Stimulated activated naive B cell treated with anti-CD40 and anti-IgM and Interleukin-4, amounts not matched to agents 10 μg/mL and 1 μg/mL and 100 μg/mL, for 72 hours (primary cell): ENCODE data around the gene OR10P1.
"Not testable (repeated sequence)": the region's sequence is repeated elsewhere in the genome, so short reads cannot be mapped to it uniquely, and the experiment has no call there.

ENCODE experiments used
- ATAC-seq, 2 donors: fragments of 150-1000 bp; cut with Tn5 transposase; replicated peaks; 2 replicates each; pipeline ENCODE4 v1.10.0; 2021; ENCODE audit warnings: moderate library complexity in 1 of 2
- DNase-seq: peaks from one replicate; pipeline ENCODE4 v3.0.0; 2021
- H3K27ac Mint-ChIP-seq: one replicate; pipeline ENCODE4 v1.8.0; 2022; ENCODE audit warnings: mild to moderate bottlenecking, mixed read lengths
- H3K27me3 Mint-ChIP-seq, 2 donors: one replicate each; pipeline ENCODE4 v1.8.0; 2022; ENCODE audit warnings: mixed read lengths in 2 of 2
- H3K36me3 Mint-ChIP-seq, 2 donors: one replicate each; pipeline ENCODE4 v1.8.0; 2022; ENCODE audit warnings: mixed read lengths in 2 of 2, mild to moderate bottlenecking in 1 of 2
- H3K4me1 Mint-ChIP-seq, 2 donors: one replicate each; pipeline ENCODE4 v1.8.0; 2022; ENCODE audit warnings: mixed read lengths in 2 of 2, mild to moderate bottlenecking in 1 of 2
- H3K4me3 Mint-ChIP-seq, 2 donors: one replicate each; pipeline ENCODE4 v1.8.0; 2022; ENCODE audit warnings: mild to moderate bottlenecking in 2 of 2, mixed read lengths in 2 of 2, moderate library complexity in 1 of 2
- H3K9me3 Mint-ChIP-seq, 2 donors: one replicate each; pipeline ENCODE4 v1.8.0; 2022; ENCODE audit warnings: mixed read lengths in 2 of 2, mild to moderate bottlenecking in 1 of 2

The OR10P1 gene

DNA sequence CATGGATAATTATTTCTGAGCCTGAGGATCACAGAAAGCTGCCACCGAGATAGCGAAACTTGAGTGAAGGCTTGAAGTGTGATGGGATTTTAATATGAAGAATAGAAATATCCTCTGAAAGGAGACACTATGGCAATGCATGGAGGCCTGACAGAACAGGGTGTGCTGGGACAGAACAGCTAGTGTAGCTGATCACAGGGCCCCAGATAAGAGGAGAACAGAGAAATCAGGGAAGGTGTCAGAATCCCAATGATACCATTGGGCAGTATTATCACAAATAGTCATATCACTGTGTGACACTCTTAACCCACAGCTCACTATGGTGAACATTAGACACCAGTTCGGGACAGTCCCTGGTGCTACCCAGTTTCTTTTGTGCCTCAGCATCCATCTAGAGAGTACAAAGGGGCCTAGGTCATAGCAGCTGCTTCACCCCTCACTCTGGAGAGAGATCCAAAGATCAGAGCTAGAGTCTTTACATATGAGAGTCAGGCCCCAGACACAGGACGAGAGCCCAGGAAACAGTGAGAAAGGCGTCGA lies 506 bp upstream of the OR10P1 start:
- peaks cover 24 to 33% of the 10 kb centered on the region in 2 donors for H3K27me3 Mint-ChIP-seq
- ATAC-seq (peak in 1 of 2 donors; percentile 51), DNase-seq (no peak)
- H3K9me3 Mint-ChIP-seq, result no peaks in the 10 kb centered on the region
- no peak overlapping the region for H3K27ac Mint-ChIP-seq
- no peaks in the 10 kb centered on the region for H3K36me3 Mint-ChIP-seq
- H3K4me1 Mint-ChIP-seq, result peaks cover 3 to 4% of the 10 kb centered on the region in 2 donors
- H3K4me3 Mint-ChIP-seq, result no peak overlapping the region

DNA sequence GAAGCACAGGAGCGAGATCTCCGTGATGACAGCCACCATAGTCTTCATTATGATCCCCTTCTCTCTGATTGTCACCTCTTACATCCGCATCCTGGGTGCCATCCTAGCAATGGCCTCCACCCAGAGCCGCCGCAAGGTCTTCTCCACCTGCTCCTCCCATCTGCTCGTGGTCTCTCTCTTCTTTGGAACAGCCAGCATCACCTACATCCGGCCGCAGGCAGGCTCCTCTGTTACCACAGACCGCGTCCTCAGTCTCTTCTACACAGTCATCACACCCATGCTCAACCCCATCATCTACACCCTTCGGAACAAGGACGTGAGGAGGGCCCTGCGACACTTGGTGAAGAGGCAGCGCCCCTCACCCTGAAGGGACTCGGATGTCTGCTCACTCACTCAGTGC lies 775 bp downstream of the OR10P1 start:
- Mint-ChIP-seq H3K4me3 (no peak overlapping the region), H3K4me1 (peaks cover 15 to 17% of the 10 kb centered on the region in 2 donors), H3K36me3 (no peaks in the 10 kb centered on the region), H3K27me3 (peaks cover 21 to 26% of the 10 kb centered on the region in 2 donors), H3K27ac (no peak overlapping the region), H3K9me3 (no peaks in the 10 kb centered on the region)
- ATAC-seq (no peak), DNase-seq (no peak)

DNA sequence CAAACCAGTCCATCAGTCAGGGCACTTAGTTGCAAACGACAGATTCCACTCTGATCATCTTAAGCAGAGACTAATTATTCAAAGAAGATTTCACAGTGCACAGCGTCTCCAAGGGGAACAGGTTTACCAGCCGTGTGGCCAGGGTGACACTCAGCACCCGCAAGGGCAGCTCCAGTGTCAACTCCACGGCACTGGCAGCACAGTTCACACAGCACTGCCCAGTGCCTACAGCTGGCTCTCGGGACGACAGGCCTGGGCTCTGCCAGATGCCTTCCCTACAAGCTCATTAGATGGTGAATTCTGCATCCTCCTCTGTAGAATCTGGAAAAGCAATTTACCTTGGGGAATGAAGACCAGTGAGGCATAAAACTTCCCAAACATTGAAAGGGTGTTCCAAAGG lies 4.9 kb downstream of the OR10P1 start:
- no peak for ATAC-seq

DNA sequence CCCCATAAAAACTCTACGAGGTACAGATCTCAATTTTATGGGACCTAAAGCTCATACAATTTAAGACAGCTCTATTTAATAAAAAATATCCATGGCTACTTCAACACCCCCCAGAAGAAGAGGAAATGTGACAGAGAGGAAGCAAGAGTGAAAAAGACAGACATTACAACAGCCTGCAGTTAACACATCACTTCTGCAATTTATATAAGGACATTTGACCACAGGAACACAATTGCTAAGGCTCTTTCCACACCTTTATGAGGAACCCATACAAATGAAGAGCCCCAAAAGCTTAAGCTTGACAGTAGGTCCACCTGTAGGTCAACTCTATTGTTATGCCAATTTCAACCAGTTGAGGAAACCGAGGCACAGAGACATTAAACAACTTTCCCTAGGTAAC lies 5.6 kb downstream of the OR10P1 start:
- DNase-seq (no peak), ATAC-seq (peak; percentile 68 to 71)
- Mint-ChIP-seq H3K27me3 (peaks cover 5% of the 10 kb centered on the region in 2 donors), H3K9me3 (peaks cover 0 to 5% of the 10 kb centered on the region in 2 donors), H3K27ac (no peak overlapping the region), H3K4me3 (peak overlapping the region in 1 of 2 donors; percentile 37), H3K4me1 (peaks cover 36 to 42% of the 10 kb centered on the region in 2 donors), H3K36me3 (no peaks in the 10 kb centered on the region)

More for the DNA sequence above, 4.9 kb downstream of the OR10P1 start:
- Mint-ChIP-seq H3K27ac (peak overlapping the region; percentile 25), H3K27me3 (peaks cover 11% of the 10 kb centered on the region in 2 donors), H3K4me1 (peaks cover 33 to 36% of the 10 kb centered on the region in 2 donors), H3K4me3 (no peak overlapping the region), H3K36me3 (no peaks in the 10 kb centered on the region), H3K9me3 (peaks cover 0 to 2% of the 10 kb centered on the region in 2 donors)
- DNase-seq, result no peak

DNA sequence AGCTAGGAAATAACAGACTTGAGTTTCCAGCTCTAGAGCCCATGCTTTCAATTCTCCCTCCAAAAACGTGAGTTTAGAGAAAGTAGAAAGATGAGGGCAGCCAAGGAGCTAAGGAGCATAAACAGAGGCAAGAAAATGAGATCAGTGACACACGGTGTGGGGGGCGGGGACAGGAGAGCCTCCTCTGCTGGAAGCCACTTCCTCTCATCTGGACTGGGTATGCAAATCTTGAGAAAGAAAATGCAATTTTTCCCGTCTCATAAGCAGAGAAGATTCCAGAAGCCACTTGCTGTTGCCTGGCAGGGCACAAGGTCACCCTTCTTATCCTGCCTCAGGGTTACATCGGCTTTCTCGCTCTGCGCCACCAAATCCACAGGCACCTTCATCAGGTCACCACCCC lies 6.0 kb downstream of the OR10P1 start:
- Mint-ChIP-seq H3K9me3 (peaks cover 0 to 5% of the 10 kb centered on the region in 2 donors), H3K27ac (no peak overlapping the region), H3K4me1 (peaks cover 36 to 42% of the 10 kb centered on the region in 2 donors), H3K36me3 (no peaks in the 10 kb centered on the region), H3K4me3 (peak overlapping the region in 1 of 2 donors; percentile 37), H3K27me3 (peaks cover 1% of the 10 kb centered on the region in 2 donors)
- ATAC-seq, result peak; percentile 38 to 40
- DNase-seq, result no peak

DNA sequence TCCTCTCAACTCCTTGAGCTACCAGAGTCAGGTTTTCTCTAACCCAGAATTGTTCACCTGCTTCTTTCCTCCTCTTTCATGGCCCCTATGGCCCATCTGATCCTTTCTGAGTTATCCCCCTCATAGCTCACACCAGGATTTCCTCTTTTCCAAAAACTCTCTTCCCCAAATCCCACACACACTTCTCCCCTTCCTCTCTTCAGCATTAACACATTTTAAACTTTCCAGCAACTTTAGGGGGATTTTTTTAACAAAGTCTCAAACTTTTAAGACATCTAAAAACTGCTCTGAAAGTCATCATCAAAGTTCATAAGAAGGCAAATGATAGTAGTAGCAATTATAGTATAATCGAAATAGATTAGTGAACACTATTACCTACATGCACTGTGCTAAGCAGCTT lies 7.9 kb downstream of the OR10P1 start:
- no peak overlapping the region for H3K27ac Mint-ChIP-seq
- ATAC-seq, result no peak

DNA sequence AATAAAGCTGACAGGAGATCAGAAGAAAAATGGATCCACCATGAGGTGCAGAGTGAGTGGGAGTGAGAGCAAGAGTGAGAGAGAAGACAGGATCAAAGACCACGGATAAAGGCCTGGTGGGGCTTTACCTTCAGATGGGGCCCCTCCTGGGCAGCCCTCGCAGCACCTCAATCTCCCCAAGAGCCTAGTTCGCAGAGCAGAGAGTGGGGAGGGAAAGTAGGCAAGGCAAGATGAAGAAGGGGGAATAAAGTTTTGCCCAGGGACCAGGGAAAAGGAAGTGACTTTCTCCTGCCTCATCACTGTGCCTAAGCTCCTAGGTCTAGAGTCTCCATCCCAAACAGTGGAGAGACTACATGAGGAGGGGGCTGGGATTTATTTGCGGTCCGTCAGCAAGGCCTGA lies 10.3 kb downstream of the OR10P1 start:
- no peak overlapping the region for H3K27ac Mint-ChIP-seq
- H3K27me3 Mint-ChIP-seq, result no peaks in the 10 kb centered on the region
- DNase-seq (no peak), ATAC-seq (no peak)
- H3K4me1 Mint-ChIP-seq, result peaks cover 31 to 47% of the 10 kb centered on the region in 2 donors
- peaks cover 12 to 13% of the 10 kb centered on the region in 2 donors for H3K9me3 Mint-ChIP-seq
- peaks cover 8 to 20% of the 10 kb centered on the region in 2 donors for H3K36me3 Mint-ChIP-seq
- H3K4me3 Mint-ChIP-seq, result peak overlapping the region in 1 of 2 donors; percentile 10

More for the DNA sequence above, 7.9 kb downstream of the OR10P1 start:
- H3K27me3 Mint-ChIP-seq, result no peaks in the 10 kb centered on the region
- H3K4me1 Mint-ChIP-seq, result peaks cover 36 to 42% of the 10 kb centered on the region in 2 donors
- peaks cover 0 to 5% of the 10 kb centered on the region in 2 donors for H3K36me3 Mint-ChIP-seq
- peaks cover 2 to 5% of the 10 kb centered on the region in 2 donors for H3K9me3 Mint-ChIP-seq
- no peak overlapping the region for H3K4me3 Mint-ChIP-seq
- no peak for DNase-seq

DNA sequence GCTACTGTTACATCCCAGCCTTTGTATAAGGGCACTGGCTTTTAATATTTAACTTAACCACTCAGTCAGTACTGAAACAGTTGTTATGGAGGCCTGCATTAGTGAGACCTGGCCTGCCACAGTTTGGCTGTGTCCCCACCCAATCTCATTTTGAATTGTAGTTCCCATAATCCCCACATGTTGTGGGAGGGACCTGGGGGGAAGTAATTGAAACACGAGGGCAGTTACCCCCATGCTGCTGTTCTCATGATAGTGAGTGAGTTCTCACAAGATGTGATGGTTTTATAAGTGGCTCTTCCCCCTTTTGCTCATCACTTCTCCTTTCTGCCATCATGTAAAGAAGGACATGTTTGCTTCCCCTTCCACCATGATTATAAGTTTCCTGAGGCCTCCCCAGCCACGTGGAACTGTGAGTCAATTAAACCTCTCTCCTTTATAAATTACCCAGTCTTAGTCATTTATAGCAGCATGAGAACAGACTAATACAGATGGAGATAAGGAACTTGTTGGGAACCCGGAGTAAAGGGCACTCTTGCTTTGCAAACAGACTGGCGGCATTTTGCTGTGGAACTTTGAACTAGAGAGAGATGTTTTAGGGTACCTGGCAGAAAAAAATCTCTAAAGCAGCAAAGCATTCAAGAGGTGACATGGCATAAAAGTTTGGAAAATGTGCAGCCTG lies 14.1 kb downstream of the OR10P1 start:
- Mint-ChIP-seq H3K4me3 (peak overlapping the region in 1 of 2 donors; percentile 26), H3K9me3 (peaks cover 12 to 13% of the 10 kb centered on the region in 2 donors), H3K27ac (peak overlapping the region; percentile 93), H3K36me3 (peaks cover 8 to 20% of the 10 kb centered on the region in 2 donors), H3K4me1 (peaks cover 21 to 42% of the 10 kb centered on the region in 2 donors)
- peak; percentile 28 to 41 for ATAC-seq
- DNase-seq, result peak; percentile 25
- H3K27me3 Mint-ChIP-seq, result not testable (repeated sequence)

DNA sequence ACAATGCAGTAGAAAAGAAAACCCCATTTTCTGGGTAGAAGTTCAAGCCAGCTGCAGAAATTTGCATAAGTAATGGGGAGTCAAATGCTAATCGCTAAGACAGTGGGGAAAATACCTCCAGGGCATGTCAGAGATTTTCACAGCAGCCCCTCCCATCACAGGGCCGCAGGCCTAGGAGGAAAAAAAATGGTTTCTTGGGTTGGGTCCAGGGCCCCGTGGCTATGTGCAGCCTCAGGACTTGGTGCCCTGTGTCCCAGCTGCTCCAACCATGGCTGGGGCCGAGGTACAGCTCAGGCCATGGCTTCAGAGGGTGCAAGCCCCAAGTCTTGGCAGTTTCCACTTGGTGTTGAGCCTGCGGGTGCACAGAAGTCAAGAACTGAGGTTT lies 14.6 kb downstream of the OR10P1 start:
- Mint-ChIP-seq H3K36me3 (peaks cover 8 to 20% of the 10 kb centered on the region in 2 donors), H3K4me3 (no peak overlapping the region), H3K27ac (peak overlapping the region; percentile 93), H3K27me3 (no peaks in the 10 kb centered on the region), H3K4me1 (peaks cover 18 to 38% of the 10 kb centered on the region in 2 donors), H3K9me3 (peaks cover 12 to 13% of the 10 kb centered on the region in 2 donors)
- DNase-seq (no peak), ATAC-seq (no peak)

DNA sequence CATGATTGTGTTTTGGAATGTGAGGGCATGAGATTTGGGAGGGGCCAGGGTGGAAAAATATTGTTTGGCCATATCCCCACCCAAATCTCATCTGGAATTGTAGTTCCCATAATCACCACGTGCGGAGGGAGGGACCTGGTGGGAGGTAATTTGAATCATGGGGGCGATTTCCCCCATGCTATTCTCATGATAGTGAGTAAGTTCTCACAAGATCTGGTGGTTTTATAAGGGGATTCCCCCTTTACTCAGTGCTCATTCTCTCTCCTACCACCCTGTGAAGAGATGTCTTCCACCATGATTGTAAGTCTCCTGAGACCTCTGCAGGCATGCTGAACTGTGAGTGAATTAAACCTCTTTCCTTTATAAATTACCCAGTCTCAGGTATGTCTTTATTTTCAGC lies 15.7 kb downstream of the OR10P1 start:
- no peak for DNase-seq
- Mint-ChIP-seq H3K27me3 (no peaks in the 10 kb centered on the region), H3K36me3 (peaks cover 8 to 20% of the 10 kb centered on the region in 2 donors), H3K9me3 (peaks cover 10 to 13% of the 10 kb centered on the region in 2 donors), H3K4me1 (peaks cover 14 to 34% of the 10 kb centered on the region in 2 donors), H3K27ac (peak overlapping the region; percentile 31), H3K4me3 (no peak overlapping the region)
- peak; percentile 73 to 76 for ATAC-seq

DNA sequence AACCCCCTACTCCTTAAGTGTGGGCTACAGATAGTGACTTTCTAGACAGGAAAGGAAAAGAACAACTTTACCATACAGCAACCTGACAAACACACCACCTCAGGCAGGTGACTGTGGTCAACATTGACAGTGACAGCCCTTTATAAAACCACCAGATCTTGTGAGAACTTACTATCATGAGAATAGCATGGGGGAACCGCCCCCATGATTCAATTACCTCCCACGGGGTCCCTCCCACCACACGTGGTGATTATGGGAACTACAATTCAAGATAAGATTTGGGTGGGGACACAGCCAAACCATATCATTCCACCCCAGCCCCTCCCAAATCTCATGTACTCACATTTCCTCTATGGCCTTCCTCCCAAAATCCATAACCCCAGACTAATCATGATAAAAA lies 16.3 kb downstream of the OR10P1 start:
- Mint-ChIP-seq H3K36me3 (peaks cover 8 to 20% of the 10 kb centered on the region in 2 donors), H3K4me3 (no peak overlapping the region), H3K4me1 (peaks cover 14 to 34% of the 10 kb centered on the region in 2 donors), H3K27ac (peak overlapping the region; percentile 20), H3K27me3 (no peaks in the 10 kb centered on the region), H3K9me3 (peaks cover 10 to 13% of the 10 kb centered on the region in 2 donors)
- ATAC-seq (no peak), DNase-seq (no peak)

DNA sequence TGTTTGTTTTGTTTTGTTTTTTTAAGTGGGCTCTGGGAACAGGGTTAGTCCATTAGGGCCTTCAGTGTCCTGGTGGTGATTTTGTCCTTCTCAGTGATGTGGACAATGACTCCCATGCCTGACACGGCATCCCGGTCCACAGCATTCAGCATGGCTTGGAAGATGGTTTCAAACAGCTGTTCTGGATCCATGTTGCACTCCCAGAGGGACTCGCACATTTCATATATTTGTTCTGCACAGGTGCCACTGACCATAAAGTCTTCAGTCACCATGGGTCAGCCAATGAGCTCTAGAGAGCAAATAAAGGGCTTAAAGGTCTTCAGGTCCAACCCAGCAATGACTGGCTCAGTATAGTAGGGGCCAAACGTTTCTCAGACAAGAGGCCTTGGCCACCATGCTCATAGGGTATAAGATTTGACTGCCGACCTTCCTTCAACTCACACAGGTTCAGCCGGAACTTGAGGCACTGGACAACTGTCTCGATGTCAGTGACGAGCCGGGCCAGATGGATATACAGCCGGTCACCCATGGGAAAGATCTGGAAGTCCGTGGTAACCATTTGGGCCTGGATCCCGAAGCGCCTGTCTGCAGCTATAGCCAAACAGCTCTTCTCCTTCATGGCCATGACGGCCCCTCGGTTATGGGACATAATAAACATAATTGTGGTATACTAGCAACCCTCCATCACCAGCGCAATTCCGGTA lies 18.0 kb downstream of the OR10P1 start:
- no peak overlapping the region for H3K4me3 Mint-ChIP-seq
- peaks cover 9 to 10% of the 10 kb centered on the region in 2 donors for H3K9me3 Mint-ChIP-seq
- no peak overlapping the region for H3K27ac Mint-ChIP-seq
- H3K4me1 Mint-ChIP-seq, result peaks cover 14 to 34% of the 10 kb centered on the region in 2 donors
- H3K36me3 Mint-ChIP-seq, result peaks cover 8 to 15% of the 10 kb centered on the region in 2 donors
- no peak for DNase-seq
- no peaks in the 10 kb centered on the region for H3K27me3 Mint-ChIP-seq
- no peak for ATAC-seq

DNA sequence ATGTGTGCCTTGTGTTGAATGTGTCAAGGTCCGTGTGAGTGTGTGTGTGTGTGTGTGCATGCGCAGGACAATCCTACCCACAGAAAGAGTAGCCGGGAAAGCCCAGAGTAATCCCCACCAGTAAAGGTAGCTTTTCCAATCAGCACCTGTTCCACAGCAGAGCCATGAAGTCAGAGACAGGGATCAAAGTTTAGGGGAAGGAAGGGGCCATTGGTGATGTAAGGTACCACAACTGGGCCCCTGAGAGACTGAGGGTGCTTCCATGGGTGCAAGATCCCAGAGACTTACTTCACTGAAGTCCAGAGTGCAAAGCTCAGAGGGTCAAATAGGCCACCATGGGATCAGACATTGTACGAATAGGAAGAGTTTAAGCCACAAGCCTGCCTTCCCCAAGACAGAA lies 20.5 kb downstream of the OR10P1 start:
- Mint-ChIP-seq H3K4me1 (peaks cover 6 to 16% of the 10 kb centered on the region in 2 donors), H3K27me3 (no peaks in the 10 kb centered on the region), H3K27ac (no peak overlapping the region), H3K4me3 (no peak overlapping the region), H3K36me3 (no peaks in the 10 kb centered on the region), H3K9me3 (peaks cover 0 to under 1% of the 10 kb centered on the region in 2 donors)
- ATAC-seq (no peak), DNase-seq (no peak)

DNA sequence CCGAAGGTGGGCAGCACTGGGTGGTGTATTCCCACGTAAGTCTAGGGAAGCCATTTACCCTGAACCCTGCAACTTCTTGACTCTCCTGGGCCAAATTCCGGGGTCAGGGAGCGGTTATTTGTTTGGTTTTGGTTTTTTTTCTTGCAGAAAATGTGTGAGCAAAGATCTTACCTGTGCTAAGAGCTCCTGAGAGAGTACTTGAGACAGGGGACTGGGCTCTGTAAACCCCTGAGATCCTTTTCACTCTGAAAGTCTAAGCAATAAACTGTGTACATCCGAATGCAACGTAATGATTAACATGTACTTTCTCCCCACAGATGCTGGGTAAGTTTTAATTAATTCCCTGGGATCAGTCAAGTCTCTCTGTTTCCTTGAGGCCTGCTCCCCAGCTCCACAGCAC lies 21.5 kb downstream of the OR10P1 start:
- DNase-seq (no peak), ATAC-seq (no peak)
- H3K27me3 Mint-ChIP-seq, result peaks cover 0 to 4% of the 10 kb centered on the region in 2 donors
- no peaks in the 10 kb centered on the region for H3K36me3 Mint-ChIP-seq
- H3K27ac Mint-ChIP-seq, result no peak overlapping the region
- no peaks in the 10 kb centered on the region for H3K9me3 Mint-ChIP-seq
- peaks cover 1 to 8% of the 10 kb centered on the region in 2 donors for H3K4me1 Mint-ChIP-seq
- no peak overlapping the region for H3K4me3 Mint-ChIP-seq
